Activated CD8-positive, alpha-beta memory T cell treated with anti-CD3 and anti-CD28 coated beads for 48 hours (primary cell): ENCODE measurements around the gene ADCY3.

Experiments
- DNase-seq, 3 experiments: peaks; one replicate each; pipeline ENCODE4 v3.0.0-alpha.2; 2020; ENCODE audit warnings: low read depth in 2 of 3, low spot score in 2 of 3

ADCY3 gene

GRCh38 chr2:24832931-24833701, 86.9 kb downstream of the ADCY3 start:
- DNase-seq, result no peak

- DNase-seq, result no peak
Measured at GRCh38 chr2:24832521-24832920, 87.5 kb downstream of the ADCY3 start.

- no peak for DNase-seq
Measured at GRCh38 chr2:24832073-24832461, 88.0 kb downstream of the ADCY3 start.

- no peak for DNase-seq
Measured at GRCh38 chr2:24831221-24832072, 88.6 kb downstream of the ADCY3 start.

- no peak for DNase-seq
Measured at GRCh38 chr2:24830786-24831185, 89.3 kb downstream of the ADCY3 start.

- no peak for DNase-seq
Measured at GRCh38 chr2:24830351-24830750, 89.7 kb downstream of the ADCY3 start.

DNA sequence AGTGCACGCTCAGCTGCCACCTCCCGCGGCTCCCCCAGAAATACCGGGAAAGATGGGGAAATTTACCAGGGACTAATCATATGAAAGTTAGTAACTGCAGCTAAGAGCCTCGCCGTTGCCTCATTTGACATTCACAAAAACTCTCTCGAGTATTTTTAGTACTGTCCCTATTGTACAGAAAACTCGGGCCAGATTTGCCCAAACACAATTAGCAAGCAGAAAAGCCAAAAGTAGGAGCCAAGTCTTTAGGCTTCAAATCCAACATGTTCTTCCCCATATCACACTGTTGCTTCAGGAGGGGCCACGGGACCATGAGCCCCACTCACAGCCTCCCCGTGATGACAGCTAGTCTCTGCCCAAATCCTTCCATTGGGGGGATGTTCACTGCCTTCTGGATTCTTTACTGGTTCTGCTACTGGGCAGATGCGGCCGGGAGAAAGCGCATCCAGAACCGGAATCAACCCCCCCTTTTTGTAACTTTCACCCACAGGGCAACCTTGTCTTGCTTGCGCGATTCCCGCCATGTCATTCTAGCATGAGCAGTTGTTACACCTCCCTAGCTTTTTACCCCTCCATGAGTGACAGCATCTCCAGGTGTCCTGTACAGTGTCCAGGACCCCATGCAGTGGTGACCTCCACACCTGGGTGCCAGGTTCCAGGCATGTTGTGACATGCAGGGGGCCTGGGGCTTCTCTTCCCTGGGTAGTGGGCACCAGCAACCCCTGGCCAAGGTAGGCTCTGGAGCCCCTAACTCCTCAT, 91.6 kb downstream of the ADCY3 start:
- no peak for DNase-seq

DNA sequence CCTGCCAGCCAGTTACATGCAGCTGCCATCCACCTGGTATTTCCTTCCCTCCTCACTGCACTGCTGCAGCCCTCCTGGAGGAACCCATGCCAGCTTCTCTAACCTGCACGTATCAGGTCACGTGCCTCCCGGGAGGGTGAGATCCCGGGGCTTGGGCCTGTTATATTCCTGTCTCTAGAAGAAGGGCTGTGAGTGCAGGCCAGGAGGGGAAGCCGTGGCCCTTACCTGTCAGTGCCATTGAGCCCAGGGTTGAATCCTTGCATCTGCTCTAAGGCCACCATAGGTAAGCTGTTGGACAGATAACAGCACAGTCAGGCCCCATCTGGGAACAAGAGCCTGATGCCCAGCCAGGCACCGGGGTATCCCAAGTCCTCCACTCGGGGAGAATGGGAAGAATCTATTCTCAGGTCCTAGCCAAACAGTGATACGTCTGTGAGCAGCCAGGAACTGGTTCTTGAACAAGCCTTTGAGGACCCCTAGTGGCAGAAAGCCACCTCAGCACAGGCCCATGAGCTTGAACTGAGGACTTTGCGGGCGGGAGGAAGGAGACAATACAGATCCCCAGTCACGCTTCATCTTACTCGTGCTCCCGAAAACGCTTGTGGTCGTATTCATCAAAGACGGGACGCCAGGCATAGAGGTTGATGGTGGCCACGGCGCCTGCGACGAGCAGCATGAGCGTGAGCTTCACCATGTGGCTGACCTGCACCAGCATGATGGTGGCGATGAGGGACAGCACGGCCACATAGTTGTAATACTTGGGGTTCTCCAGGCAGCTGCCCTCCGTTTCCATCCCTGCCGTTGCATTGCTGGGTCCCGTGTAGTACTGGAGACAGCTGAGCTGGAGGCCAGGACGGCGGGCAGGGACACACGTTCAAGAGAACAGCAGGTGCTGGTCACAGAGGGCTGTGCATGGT, 92.5 kb downstream of the ADCY3 start:
- DNase-seq, result peak; percentile 17 to 36 (median 34)

DNA sequence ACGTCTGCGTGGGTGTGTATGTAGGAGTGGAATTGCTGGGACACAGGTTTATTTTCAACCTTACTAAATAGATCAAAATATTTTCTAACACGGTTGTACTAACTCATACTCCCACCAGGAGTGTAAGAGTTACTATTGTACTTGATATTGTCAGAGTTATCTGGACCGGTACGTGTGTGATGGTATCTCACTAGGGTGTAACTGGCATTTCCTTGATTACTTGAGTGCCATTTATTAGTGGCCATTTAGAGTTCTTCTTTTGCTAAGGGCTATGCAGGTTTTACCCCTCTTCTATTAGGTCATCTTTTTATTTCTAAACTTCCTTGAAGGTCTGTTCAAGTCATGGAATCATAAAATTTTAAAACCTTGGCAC, 93.3 kb downstream of the ADCY3 start:
- DNase-seq, result no peak

GRCh38 chr2:24825883-24826772, 93.9 kb downstream of the ADCY3 start:
- no peak for DNase-seq

GRCh38 chr2:24824966-24825882, 94.8 kb downstream of the ADCY3 start:
- DNase-seq, result peak in 1 of 3 experiments; percentile 30

- DNase-seq, result no peak
Measured at GRCh38 chr2:24824071-24824588, 95.9 kb downstream of the ADCY3 start.

- no peak for DNase-seq
Measured at GRCh38 chr2:24822049-24822706, 97.9 kb downstream of the ADCY3 start.

DNA sequence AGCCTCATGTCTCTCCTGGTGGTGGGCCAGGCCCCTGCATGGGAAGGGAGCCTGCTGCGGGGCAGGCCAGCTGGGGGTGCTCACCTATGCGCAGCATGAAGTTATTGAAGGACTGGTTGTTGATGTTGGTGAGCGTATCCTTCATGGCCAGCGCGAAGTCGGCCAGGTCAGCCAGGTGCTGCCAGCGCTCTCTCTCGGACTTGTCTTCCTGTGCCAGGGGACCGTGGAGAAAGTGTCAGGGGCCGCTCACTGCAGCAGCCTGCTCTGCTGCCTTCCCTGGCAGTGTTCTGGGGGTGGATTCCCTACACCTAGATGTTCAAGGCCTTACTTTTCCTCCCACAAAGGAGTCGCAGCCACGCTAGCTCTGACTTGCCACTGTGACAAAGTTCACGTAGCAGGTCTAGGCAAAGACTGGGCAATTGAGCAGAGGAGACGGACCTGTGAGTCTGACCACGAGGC, 98.6 kb downstream of the ADCY3 start:
- no peak for DNase-seq

DNA sequence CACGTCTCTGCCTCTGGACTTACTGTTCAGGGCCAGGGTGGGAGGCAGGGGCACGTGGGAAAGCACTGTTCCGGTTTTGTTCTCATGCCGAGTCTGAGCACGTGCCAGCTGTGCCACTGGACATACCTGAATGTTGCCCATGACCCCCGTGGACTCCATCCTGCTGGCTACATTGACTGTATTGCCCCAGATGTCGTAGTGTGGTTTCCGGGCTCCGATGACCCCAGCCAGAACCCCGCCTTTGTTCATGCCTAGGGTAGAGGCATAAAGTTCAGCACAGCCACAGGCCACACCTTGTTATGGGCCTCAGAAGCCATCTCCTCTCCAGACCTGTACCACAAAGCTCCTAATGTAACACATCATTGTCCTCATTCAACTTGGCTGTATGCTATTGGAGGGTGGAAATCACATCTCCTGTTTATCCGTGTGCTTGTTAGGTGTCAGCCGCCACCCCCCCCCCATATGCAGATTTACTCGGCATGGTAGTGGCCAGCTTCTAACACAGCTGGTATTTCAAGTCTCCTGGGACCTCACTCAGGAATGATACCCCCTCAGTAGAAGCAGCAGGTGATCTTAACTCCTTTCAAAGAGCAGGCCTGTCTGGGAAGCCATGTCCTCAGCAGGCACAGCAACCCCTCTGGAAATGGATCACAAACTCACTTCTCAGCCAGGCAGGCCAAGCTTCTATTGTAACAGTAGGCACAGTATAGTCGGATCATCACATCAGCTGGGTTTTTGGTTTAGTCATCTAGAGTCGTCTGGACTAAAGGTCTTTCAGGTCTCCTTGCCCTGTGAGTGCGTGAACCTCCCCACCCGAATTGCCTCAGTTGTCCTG, 99.2 kb downstream of the ADCY3 start:
- no peak for DNase-seq

DNA sequence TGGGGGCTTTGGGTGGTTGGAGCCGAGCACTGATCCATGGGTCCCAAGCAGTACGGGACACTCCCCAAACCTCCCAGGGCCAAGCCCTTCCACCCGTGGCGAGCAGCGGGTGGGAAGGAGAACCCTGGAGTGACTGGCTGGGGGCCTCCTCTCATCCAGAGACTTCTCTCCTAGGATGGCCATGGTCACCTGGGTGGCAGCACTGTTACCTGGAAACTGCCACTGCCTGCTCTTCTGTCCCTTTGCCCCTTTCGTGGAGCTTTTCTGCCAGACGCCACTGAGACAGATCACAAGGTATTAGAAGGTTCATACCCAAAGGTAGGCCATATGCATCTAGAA, 99.9 kb downstream of the ADCY3 start:
- no peak for DNase-seq
